ENCODE data around the gene ENC1. TPM values are rescaled to one million over a fixed set of nuclear protein-coding genes. Genes with fewer than 3 reads are reported as not detected.

ENC1 gene, protein sequence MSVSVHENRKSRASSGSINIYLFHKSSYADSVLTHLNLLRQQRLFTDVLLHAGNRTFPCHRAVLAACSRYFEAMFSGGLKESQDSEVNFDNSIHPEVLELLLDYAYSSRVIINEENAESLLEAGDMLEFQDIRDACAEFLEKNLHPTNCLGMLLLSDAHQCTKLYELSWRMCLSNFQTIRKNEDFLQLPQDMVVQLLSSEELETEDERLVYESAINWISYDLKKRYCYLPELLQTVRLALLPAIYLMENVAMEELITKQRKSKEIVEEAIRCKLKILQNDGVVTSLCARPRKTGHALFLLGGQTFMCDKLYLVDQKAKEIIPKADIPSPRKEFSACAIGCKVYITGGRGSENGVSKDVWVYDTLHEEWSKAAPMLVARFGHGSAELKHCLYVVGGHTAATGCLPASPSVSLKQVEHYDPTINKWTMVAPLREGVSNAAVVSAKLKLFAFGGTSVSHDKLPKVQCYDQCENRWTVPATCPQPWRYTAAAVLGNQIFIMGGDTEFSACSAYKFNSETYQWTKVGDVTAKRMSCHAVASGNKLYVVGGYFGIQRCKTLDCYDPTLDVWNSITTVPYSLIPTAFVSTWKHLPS
- 10 to 100 TPM in 5 of 6 donors, 1 to 10 TPM in 1; 9.5 to 34.1 (median 18.0) TPM for total RNA-seq

DNA sequence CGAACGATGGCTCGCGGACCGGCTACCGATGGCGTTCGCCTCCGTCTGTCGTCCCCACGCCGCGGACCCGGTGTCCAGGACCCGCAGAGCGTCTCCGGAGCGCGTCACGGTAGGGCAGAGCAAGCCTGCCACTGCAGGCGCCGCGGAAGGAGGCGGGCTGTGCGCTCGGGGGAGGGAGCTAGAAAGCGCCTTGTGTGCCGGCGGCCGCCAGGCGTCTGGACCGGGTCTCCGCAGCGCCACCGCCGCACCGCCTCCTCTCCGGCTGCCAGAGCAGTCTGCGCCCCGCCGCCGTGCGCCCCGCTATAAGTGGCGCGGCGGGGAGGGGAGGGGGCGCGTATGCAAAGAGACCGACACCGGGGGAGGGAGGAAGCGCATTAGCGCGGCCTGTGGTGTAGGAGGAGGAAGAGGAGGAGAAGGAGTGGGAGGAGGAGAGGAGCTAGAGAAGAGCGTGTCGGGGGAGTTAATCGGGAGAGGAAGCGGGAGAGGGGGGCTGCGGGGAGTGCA, at the start of gene ENC1:
ENC1 (minus strand) TSS at position 279 of the 504 bp plus-strand sequence. CDS start 4,243 bp downstream, outside the sequence.
- Histone ChIP-seq H3K9me3 (no peaks in the 10 kb centered on the region), H3K36me3 (peaks cover 0 to 6% (median 1%) of the 10 kb centered on the region in 4 donors), H3K27me3 (no peaks in the 10 kb centered on the region), H3K4me3 (peak within 1 kb of the TSS; percentile 67 to 81 (median 74)), H3K27ac (peak within 1 kb of the TSS; percentile 86 to 90 (median 88)), H3K4me1 (peaks cover 36 to 74% (median 51%) of the 10 kb centered on the region in 4 donors)
- DNase-seq (peak; percentile 88 to 97), ATAC-seq (ENCODE audit: low FRiP score in 2 of 2) (peak; percentile 93 to 94)
- TF ChIP-seq, protein P1, sequence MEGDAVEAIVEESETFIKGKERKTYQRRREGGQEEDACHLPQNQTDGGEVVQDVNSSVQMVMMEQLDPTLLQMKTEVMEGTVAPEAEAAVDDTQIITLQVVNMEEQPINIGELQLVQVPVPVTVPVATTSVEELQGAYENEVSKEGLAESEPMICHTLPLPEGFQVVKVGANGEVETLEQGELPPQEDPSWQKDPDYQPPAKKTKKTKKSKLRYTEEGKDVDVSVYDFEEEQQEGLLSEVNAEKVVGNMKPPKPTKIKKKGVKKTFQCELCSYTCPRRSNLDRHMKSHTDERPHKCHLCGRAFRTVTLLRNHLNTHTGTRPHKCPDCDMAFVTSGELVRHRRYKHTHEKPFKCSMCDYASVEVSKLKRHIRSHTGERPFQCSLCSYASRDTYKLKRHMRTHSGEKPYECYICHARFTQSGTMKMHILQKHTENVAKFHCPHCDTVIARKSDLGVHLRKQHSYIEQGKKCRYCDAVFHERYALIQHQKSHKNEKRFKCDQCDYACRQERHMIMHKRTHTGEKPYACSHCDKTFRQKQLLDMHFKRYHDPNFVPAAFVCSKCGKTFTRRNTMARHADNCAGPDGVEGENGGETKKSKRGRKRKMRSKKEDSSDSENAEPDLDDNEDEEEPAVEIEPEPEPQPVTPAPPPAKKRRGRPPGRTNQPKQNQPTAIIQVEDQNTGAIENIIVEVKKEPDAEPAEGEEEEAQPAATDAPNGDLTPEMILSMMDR (IDR thresholded peaks at IDR 0.05): peak; percentile 55 to 96 (median 90)
- TF ChIP-seq EP300 (IDR thresholded peaks at IDR 0.05) (no peak), POLR2AphosphoS5 (IDR thresholded peaks at IDR 0.05) (peak in 1 of 2 donors; percentile 67), POLR2A (IDR thresholded peaks at IDR 0.05) (peak in 3 of 4 donors; percentile 31 to 88 (median 46))
- WGBS, 2 donors: 0 to 1% methylated on average over 24 to 41 of the region's 59 CpGs

DNA sequence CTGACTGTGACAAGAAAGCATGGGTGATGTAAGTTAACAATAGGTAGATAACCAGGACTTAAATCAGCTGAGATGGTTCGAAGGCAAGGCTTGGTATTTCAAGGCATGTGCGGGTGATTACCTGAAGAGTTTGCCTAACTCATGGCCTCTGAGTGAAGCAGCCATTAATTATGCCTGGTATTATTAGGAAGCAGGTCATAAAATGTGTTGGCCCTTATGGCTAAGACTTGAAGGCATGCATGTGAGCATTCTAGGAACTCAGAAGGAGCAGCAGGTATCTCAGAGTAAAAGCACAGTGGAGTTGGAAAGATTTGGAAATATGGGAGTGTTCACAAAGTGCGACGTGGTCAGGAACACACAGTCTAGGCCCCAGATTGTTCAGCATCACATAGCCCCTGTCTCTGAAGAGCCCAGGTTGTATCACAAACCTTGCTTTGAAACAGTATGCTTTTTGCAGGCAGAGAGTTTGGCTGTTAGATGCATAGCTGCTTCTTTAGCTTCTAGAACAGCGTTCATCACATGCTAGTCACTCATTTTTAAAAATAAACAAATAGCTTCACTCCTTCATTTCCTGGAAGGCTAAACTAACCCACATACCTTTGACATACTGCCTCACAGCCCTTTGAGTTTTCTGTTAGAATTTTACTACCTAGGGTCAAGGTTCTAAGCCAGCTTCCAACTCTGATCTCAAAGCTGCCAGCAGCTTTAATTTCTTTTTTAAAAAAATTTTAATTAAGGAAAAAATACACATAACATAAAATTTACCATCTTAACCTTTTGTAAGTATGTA, 46.6 kb upstream of the ENC1 start:
- peaks cover 15 to 25% (median 17%) of the 10 kb centered on the region in 4 donors for H3K4me1 ChIP-seq
- TF ChIP-seq, protein P1 (IDR thresholded peaks at IDR 0.05): no peak
- TF ChIP-seq POLR2AphosphoS5 (IDR thresholded peaks at IDR 0.05) (no peak), POLR2A (IDR thresholded peaks at IDR 0.05) (no peak), EP300 (IDR thresholded peaks at IDR 0.05) (no peak)
- H3K9me3 ChIP-seq: no peaks in the 10 kb centered on the region
- H3K4me3 ChIP-seq: peak overlapping the region in 2 of 4 donors; percentile 66 to 78
- DNase-seq (no peak), ATAC-seq (ENCODE audit: low FRiP score in 2 of 2) (no peak)
- H3K27me3 ChIP-seq: no peaks in the 10 kb centered on the region
- no peak overlapping the region for H3K27ac ChIP-seq
- peaks cover 0 to 23% (median 11%) of the 10 kb centered on the region in 4 donors for H3K36me3 ChIP-seq
- 78 to 81% methylated on average over 5 of the region's 5 CpGs for WGBS, 2 donors

DNA sequence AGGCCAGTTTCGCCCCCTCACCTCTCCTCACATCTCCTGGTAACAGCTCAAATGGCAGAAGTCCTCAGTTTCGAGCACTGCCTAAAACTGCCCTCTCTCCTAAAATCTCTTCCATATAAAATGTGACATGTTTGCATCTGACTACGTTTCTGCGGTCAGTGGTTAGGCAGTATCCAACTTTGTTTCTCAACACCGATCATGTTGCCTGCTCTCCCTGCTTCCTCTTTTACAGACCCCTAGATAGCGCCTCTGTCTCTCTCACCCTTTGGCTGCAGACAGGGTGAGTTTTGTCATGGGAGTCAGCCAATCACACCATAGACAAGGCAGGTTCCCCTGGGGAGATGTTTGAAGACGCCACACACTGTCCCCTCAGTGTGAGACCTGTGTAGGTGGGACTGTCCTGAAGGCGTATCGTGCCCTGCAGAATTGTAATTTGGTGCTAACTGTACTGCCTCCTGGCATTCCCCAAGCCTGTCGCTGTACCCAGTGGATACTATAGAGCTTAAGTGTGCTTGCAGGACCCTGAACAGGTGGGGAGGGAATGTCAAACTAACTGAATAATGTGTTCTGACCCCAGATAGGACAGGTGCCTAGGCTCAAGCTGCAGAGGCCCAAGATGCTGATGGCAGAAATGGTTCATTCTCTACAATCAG, 45.6 kb upstream of the ENC1 start:
- peak; percentile 72 to 74 for ATAC-seq (ENCODE audit: low FRiP score in 2 of 2)
- peak overlapping the region; percentile 82 to 96 (median 86) for H3K27ac ChIP-seq
- DNase-seq: peak in 1 of 2 donors; percentile 43
- H3K36me3 ChIP-seq: peaks cover 0 to 18% (median 8%) of the 10 kb centered on the region in 4 donors
- no peaks in the 10 kb centered on the region for H3K9me3 ChIP-seq
- TF ChIP-seq EP300 (IDR thresholded peaks at IDR 0.05): no peak
- TF ChIP-seq POLR2A (IDR thresholded peaks at IDR 0.05): peak in 1 of 4 donors; percentile 72
- H3K4me3 ChIP-seq: peak overlapping the region; percentile 54 to 85 (median 72)
- 45 to 59% methylated on average over 9 to 10 of the region's 10 CpGs for WGBS, 2 donors
- H3K27me3 ChIP-seq: no peaks in the 10 kb centered on the region
- H3K4me1 ChIP-seq: peaks cover 15 to 25% (median 17%) of the 10 kb centered on the region in 4 donors

DNA sequence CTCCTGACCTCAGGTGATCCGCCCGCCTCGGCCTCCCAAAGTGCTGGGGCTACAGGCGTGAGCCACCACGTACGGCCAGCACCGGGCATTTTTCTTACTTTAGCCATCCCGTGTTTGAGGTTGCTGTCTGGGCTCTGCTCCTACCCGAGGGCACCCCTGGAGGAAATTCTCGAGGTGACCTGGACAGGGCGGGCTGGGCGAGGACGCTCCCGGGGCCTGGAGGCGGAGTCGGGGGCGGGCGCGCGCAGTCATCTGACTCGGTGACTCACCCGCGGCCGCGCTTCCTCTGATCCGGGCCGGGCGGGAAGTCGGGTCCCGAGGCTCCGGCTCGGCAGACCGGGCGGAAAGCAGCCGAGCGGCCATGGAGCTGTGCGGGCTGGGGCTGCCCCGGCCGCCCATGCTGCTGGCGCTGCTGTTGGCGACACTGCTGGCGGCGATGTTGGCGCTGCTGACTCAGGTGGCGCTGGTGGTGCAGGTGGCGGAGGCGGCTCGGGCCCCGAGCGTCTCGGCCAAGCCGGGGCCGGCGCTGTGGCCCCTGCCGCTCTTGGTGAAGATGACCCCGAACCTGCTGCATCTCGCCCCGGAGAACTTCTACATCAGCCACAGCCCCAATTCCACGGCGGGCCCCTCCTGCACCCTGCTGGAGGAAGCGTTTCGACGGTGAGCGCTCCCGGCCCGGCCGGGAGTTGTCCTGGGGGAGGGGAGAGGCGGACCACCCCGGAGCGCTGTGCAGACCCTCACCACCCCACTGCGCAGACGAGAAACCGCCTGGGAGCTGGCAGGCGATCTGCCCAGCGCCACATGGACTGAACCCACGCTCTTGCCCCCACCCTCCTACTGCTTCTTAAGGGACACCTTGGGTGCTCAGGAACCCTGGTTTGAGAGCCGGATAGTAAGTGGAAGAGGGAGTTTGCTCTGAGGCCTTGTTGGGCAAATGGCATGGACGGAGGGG, 44.6 kb upstream of the ENC1 start, which contains the start of gene HEXB:
HEXB (plus strand) TSS at position 334 of the 952 bp plus-strand sequence; CDS start at position 362, 28 bp downstream.
- WGBS, 2 donors: 7 to 20% methylated on average over 17 to 51 of the region's 78 CpGs
- Histone ChIP-seq H3K4me1 (peaks cover 15 to 25% (median 17%) of the 10 kb centered on the region in 4 donors), H3K4me3 (peak within 1 kb of the TSS; percentile 54 to 85 (median 72)), H3K36me3 (peaks cover 0 to 12% (median 5%) of the 10 kb centered on the region in 4 donors), H3K27ac (peak within 1 kb of the TSS; percentile 82 to 96 (median 86)), H3K27me3 (no peaks in the 10 kb centered on the region), H3K9me3 (no peaks in the 10 kb centered on the region)
- TF ChIP-seq POLR2A (IDR thresholded peaks at IDR 0.05): peak in 3 of 4 donors; percentile 78 to 97 (median 93)
- TF ChIP-seq EP300 (IDR thresholded peaks at IDR 0.05): peak in 1 of 4 donors; percentile 39
- TF ChIP-seq, protein P1 (IDR thresholded peaks at IDR 0.05): peak in 2 of 6 experiments; percentile 8 to 40
- peak; percentile 83 to 93 for TF ChIP-seq POLR2AphosphoS5 (IDR thresholded peaks at IDR 0.05)
- DNase-seq (peak; percentile 95 to 98), ATAC-seq (ENCODE audit: low FRiP score in 2 of 2) (peak; percentile 97 to 98)
